Ishikawa (cell line): Measurements from ENCODE around the gene RGL3.

Source experiments
- CEBPB ChIP-seq: IDR thresholded peaks from 2 replicates; pipeline ENCODE4 v1.6.1; 2012
- CREB1 ChIP-seq: IDR thresholded peaks from 2 replicates; pipeline ENCODE4 v1.6.1; 2012; ENCODE audit warnings: low read depth
- EGR1 ChIP-seq: IDR thresholded peaks from 2 replicates; pipeline ENCODE4 v1.6.1; 2012
- EP300 ChIP-seq: IDR thresholded peaks from 2 replicates; pipeline ENCODE4 v1.6.1; 2012; ENCODE audit warnings: borderline replicate concordance
- FOXM1 ChIP-seq: IDR thresholded peaks from 2 replicates; pipeline ENCODE4 v1.6.1; 2012; ENCODE audit warnings: low read depth, borderline replicate concordance
- MAX ChIP-seq: IDR thresholded peaks from 2 replicates; pipeline ENCODE4 v1.6.1; 2012
- RAD21 ChIP-seq: IDR thresholded peaks from 2 replicates; pipeline ENCODE4 v1.6.1; 2012; ENCODE audit warnings: low read depth
- REST ChIP-seq: IDR thresholded peaks from 2 replicates; pipeline ENCODE4 v1.6.1; 2012; ENCODE audit warnings: low read depth, mild to moderate bottlenecking
- TAF1 ChIP-seq: IDR thresholded peaks from 2 replicates; pipeline ENCODE4 v1.6.1; 2012; ENCODE audit warnings: low read depth, mild to moderate bottlenecking
- TCF12 ChIP-seq: IDR thresholded peaks from 2 replicates; pipeline ENCODE4 v1.6.1; 2012; ENCODE audit warnings: low read depth
- TEAD4 ChIP-seq: IDR thresholded peaks from 2 replicates; pipeline ENCODE4 v1.6.1; 2012
- USF1 ChIP-seq: IDR thresholded peaks from 2 replicates; pipeline ENCODE4 v1.6.1; 2012
- YY1 ChIP-seq: IDR thresholded peaks from 2 replicates; pipeline ENCODE4 v1.6.1; 2012; ENCODE audit warnings: low read depth
- ZBTB7A ChIP-seq: IDR thresholded peaks from 2 replicates; pipeline ENCODE4 v1.6.1; 2012; ENCODE audit warnings: low read depth

RGL3 gene

GRCh38 chr19:11422163-11423065, 3.3 kb upstream of the RGL3 start:
- TF ChIP-seq CREB1 (no peak), MAX (peak; percentile 36; the same call in 1 of the 2 replicates), YY1 (no peak)

GRCh38 chr19:11421371-11422098, 2.4 kb upstream of the RGL3 start:
- peak; percentile 35; the same call in 1 of the 2 replicates for TF ChIP-seq MAX
- TF ChIP-seq FOXM1, result no peak

GRCh38 chr19:11420429-11421370, 1.6 kb upstream of the RGL3 start:
- TF ChIP-seq CEBPB, result peak; percentile 86
- no peak for TF ChIP-seq RAD21

GRCh38 chr19:11418094-11418548, 993 bp downstream of the RGL3 start:
- peak; percentile 20; the same call in 1 of the 2 replicates for TF ChIP-seq TAF1
- TF ChIP-seq TEAD4, result no peak
- 0 out of 2 replicates have a peak, but pooled peaks have one; percentile 39 for TF ChIP-seq EGR1

- no peak for TF ChIP-seq REST
- TF ChIP-seq EGR1, result no peak
- TF ChIP-seq USF1, result no peak
These were observed 2.6 kb downstream of the RGL3 start for GRCh38 chr19:11416346-11417052.

- TF ChIP-seq ZBTB7A (no peak), TCF12 (no peak), FOXM1 (no peak), TEAD4 (no peak), MAX (no peak), RAD21 (no peak), EP300 (no peak)
These were observed 4.6 kb downstream of the RGL3 start for GRCh38 chr19:11414544-11414943.

GRCh38 chr19:11410682-11411081, 8.4 kb downstream of the RGL3 start:
- TF ChIP-seq EP300 (peak; percentile 14; the same call in 1 of the 2 replicates), TAF1 (no peak), USF1 (no peak), FOXM1 (no peak), CEBPB (no peak), ZBTB7A (no peak), MAX (no peak), TCF12 (no peak), TEAD4 (peak; percentile 59), REST (no peak), EGR1 (no peak), CREB1 (no peak), YY1 (no peak)
